ENCODE results near the gene CCT5. TPM values are rescaled to one million over a fixed set of nuclear protein-coding genes. Genes with fewer than 3 reads are reported as not detected.
A peak's percentile ranks its signal among the peaks of the same experiment; 100 is the strongest.
"Not testable (repeated sequence)": the region's sequence is repeated elsewhere in the genome, so short reads cannot be mapped to it uniquely, and the experiment has no call there.

CCT5 gene
- total RNA-seq, 2 donors from 2014 or later = 179 to 218 TPM

- no peak overlapping the region for H3K27ac Mint-ChIP-seq
- no peak for ATAC-seq (replicated peaks in 1 of 2)
- DNase-seq = no peak
- H3K27me3 Mint-ChIP-seq (ENCODE audit: low read depth) = no peaks in the 10 kb centered on the region
- no peaks in the 10 kb centered on the region for H3K4me1 Mint-ChIP-seq (ENCODE audit: low read depth)
- peaks cover 11 to 24% of the 10 kb centered on the region in 2 donors for H3K36me3 Mint-ChIP-seq (ENCODE audit: insufficient read depth in 2 of 2)
- H3K9me3 Mint-ChIP-seq = peaks cover 5 to 11% of the 10 kb centered on the region in 2 donors
- H3K4me3 Mint-ChIP-seq = no peak overlapping the region
Observed at GRCh38 chr5:10228288-10228687, 21.8 kb upstream of the CCT5 start.

GRCh38 chr5:10229306-10230048, 20.6 kb upstream of the CCT5 start:
- Mint-ChIP-seq H3K27me3 (ENCODE audit: low read depth) (no peaks in the 10 kb centered on the region), H3K27ac (no peak overlapping the region), H3K4me3 (no peak overlapping the region), H3K9me3 (peaks cover 5 to 11% of the 10 kb centered on the region in 2 donors), H3K4me1 (ENCODE audit: low read depth) (no peaks in the 10 kb centered on the region), H3K36me3 (ENCODE audit: insufficient read depth in 2 of 2) (peaks cover 9 to 18% of the 10 kb centered on the region in 2 donors)
- ATAC-seq (replicated peaks in 1 of 2) = no peak
- DNase-seq = no peak

- H3K4me3 Mint-ChIP-seq = no peak overlapping the region
- H3K36me3 Mint-ChIP-seq (ENCODE audit: insufficient read depth in 2 of 2) = peaks cover 5 to 7% of the 10 kb centered on the region in 2 donors
- DNase-seq (no peak), ATAC-seq (replicated peaks in 1 of 2) (no peak)
- H3K9me3 Mint-ChIP-seq = no peaks in the 10 kb centered on the region
- no peak overlapping the region for H3K27ac Mint-ChIP-seq
- no peaks in the 10 kb centered on the region for H3K4me1 Mint-ChIP-seq (ENCODE audit: low read depth)
- no peaks in the 10 kb centered on the region for H3K27me3 Mint-ChIP-seq (ENCODE audit: low read depth)
Observed at GRCh38 chr5:10232386-10232785, 17.7 kb upstream of the CCT5 start.

GRCh38 chr5:10233011-10233410, 17.1 kb upstream of the CCT5 start:
- Mint-ChIP-seq H3K36me3 (ENCODE audit: insufficient read depth in 2 of 2) (peaks cover 7% of the 10 kb centered on the region in 2 donors), H3K4me1 (ENCODE audit: low read depth) (no peaks in the 10 kb centered on the region), H3K9me3 (no peaks in the 10 kb centered on the region), H3K27ac (no peak overlapping the region), H3K4me3 (no peak overlapping the region), H3K27me3 (ENCODE audit: low read depth) (no peaks in the 10 kb centered on the region)
- ATAC-seq (replicated peaks in 1 of 2) (no peak), DNase-seq (no peak)

- no peaks in the 10 kb centered on the region for H3K9me3 Mint-ChIP-seq
- H3K27me3 Mint-ChIP-seq (ENCODE audit: low read depth) = no peaks in the 10 kb centered on the region
- no peak for DNase-seq
- H3K4me1 Mint-ChIP-seq (ENCODE audit: low read depth) = no peaks in the 10 kb centered on the region
- H3K36me3 Mint-ChIP-seq (ENCODE audit: insufficient read depth in 2 of 2) = peaks cover 7% of the 10 kb centered on the region in 2 donors
- H3K27ac Mint-ChIP-seq = no peak overlapping the region
- no peak for ATAC-seq (replicated peaks in 1 of 2)
- no peak overlapping the region for H3K4me3 Mint-ChIP-seq
Observed at GRCh38 chr5:10233505-10233904, 16.6 kb upstream of the CCT5 start.

- DNase-seq = no peak
- no peaks in the 10 kb centered on the region for H3K27me3 Mint-ChIP-seq (ENCODE audit: low read depth)
- no peak overlapping the region for H3K27ac Mint-ChIP-seq
- H3K9me3 Mint-ChIP-seq = no peaks in the 10 kb centered on the region
- H3K36me3 Mint-ChIP-seq (ENCODE audit: insufficient read depth in 2 of 2) = peaks cover 7% of the 10 kb centered on the region in 2 donors
- no peak for ATAC-seq (replicated peaks in 1 of 2)
- H3K4me1 Mint-ChIP-seq (ENCODE audit: low read depth) = no peaks in the 10 kb centered on the region
- no peak overlapping the region for H3K4me3 Mint-ChIP-seq
Observed at GRCh38 chr5:10235350-10235749, 14.7 kb upstream of the CCT5 start.

- no peaks in the 10 kb centered on the region for H3K27me3 Mint-ChIP-seq (ENCODE audit: low read depth)
- H3K4me3 Mint-ChIP-seq = no peak overlapping the region
- no peak for ATAC-seq (replicated peaks in 1 of 2)
- no peak for DNase-seq
- no peaks in the 10 kb centered on the region for H3K9me3 Mint-ChIP-seq
- no peaks in the 10 kb centered on the region for H3K36me3 Mint-ChIP-seq (ENCODE audit: insufficient read depth in 2 of 2)
- H3K4me1 Mint-ChIP-seq (ENCODE audit: low read depth) = peaks cover 24% of the 10 kb centered on the region
- no peak overlapping the region for H3K27ac Mint-ChIP-seq
Observed at GRCh38 chr5:10243660-10244240, 6.3 kb upstream of the CCT5 start.

- ATAC-seq (replicated peaks in 1 of 2) (no peak), DNase-seq (no peak)
- no peak overlapping the region for H3K27ac Mint-ChIP-seq
- peaks cover 28% of the 10 kb centered on the region for H3K4me1 Mint-ChIP-seq (ENCODE audit: low read depth)
- no peaks in the 10 kb centered on the region for H3K27me3 Mint-ChIP-seq (ENCODE audit: low read depth)
- H3K36me3 Mint-ChIP-seq (ENCODE audit: insufficient read depth in 2 of 2) = no peaks in the 10 kb centered on the region
- H3K9me3 Mint-ChIP-seq = no peaks in the 10 kb centered on the region
- H3K4me3 Mint-ChIP-seq = no peak overlapping the region
Observed at GRCh38 chr5:10244342-10244944, 5.6 kb upstream of the CCT5 start.

- Mint-ChIP-seq H3K9me3 (no peaks in the 10 kb centered on the region), H3K36me3 (ENCODE audit: insufficient read depth in 2 of 2) (peaks cover 5 to 6% of the 10 kb centered on the region in 2 donors), H3K27ac (no peak overlapping the region), H3K4me3 (no peak overlapping the region), H3K4me1 (ENCODE audit: low read depth) (peaks cover 38% of the 10 kb centered on the region), H3K27me3 (ENCODE audit: low read depth) (no peaks in the 10 kb centered on the region)
- no peak for ATAC-seq (replicated peaks in 1 of 2)
- DNase-seq = no peak
Observed at GRCh38 chr5:10246761-10247160, 3.3 kb upstream of the CCT5 start.

GRCh38 chr5:10247217-10247616, 2.9 kb upstream of the CCT5 start:
- not testable (repeated sequence) for H3K27me3 Mint-ChIP-seq (ENCODE audit: low read depth); H3K36me3 Mint-ChIP-seq (ENCODE audit: insufficient read depth in 2 of 2); ATAC-seq (replicated peaks in 1 of 2); H3K4me3 Mint-ChIP-seq; DNase-seq; H3K9me3 Mint-ChIP-seq
- Mint-ChIP-seq H3K27ac (peak overlapping the region; percentile 32), H3K4me1 (ENCODE audit: low read depth) (peaks cover 42% of the 10 kb centered on the region)

- no peaks in the 10 kb centered on the region for H3K9me3 Mint-ChIP-seq
- peak overlapping the region; percentile 90 to 91 for H3K4me3 Mint-ChIP-seq
- ATAC-seq (replicated peaks in 1 of 2) (peak in 1 of 2 donors; percentile 1), DNase-seq (peak in 1 of 2 donors; percentile 10)
- H3K36me3 Mint-ChIP-seq (ENCODE audit: insufficient read depth in 2 of 2) = peaks cover 5 to 10% of the 10 kb centered on the region in 2 donors
- H3K27me3 Mint-ChIP-seq (ENCODE audit: low read depth) = no peaks in the 10 kb centered on the region
- H3K27ac Mint-ChIP-seq = peak overlapping the region; percentile 99
- H3K4me1 Mint-ChIP-seq (ENCODE audit: low read depth) = peaks cover 54% of the 10 kb centered on the region
Observed at GRCh38 chr5:10248378-10249260, 1.5 kb upstream of the CCT5 start.

GRCh38 chr5:10250806-10251276, 761 bp downstream of the CCT5 start:
- ATAC-seq (replicated peaks in 1 of 2) = peak; percentile 15 to 32

More at GRCh38 chr5:10250806-10251276, 761 bp downstream of the CCT5 start:
- Mint-ChIP-seq H3K4me1 (ENCODE audit: low read depth) (peaks cover 70% of the 10 kb centered on the region), H3K27ac (peak overlapping the region; percentile 77), H3K9me3 (no peaks in the 10 kb centered on the region), H3K27me3 (ENCODE audit: low read depth) (no peaks in the 10 kb centered on the region), H3K36me3 (ENCODE audit: insufficient read depth in 2 of 2) (peaks cover 5 to 26% of the 10 kb centered on the region in 2 donors), H3K4me3 (peak overlapping the region; percentile 90 to 91)
- no peak for DNase-seq

All from activated T-cell treated with anti-CD3 and anti-CD28 coated beads, Interleukin-2, amount 50 U/mL, for 72 hours (primary cell).